Stimulated activated CD8-positive, alpha-beta memory T cell treated with anti-CD3 and anti-CD28 coated beads, Interleukin-7, amount 100 ng/mL, for 1 hour (primary cell): ENCODE measurements around the gene GRM3.

Experiments used
- DNase-seq, 2 donors: peaks; one replicate each; pipeline ENCODE4 v3.0.0-alpha.2; 2020; ENCODE audit warnings: low read depth in 2 of 2

GRM3 gene

DNA sequence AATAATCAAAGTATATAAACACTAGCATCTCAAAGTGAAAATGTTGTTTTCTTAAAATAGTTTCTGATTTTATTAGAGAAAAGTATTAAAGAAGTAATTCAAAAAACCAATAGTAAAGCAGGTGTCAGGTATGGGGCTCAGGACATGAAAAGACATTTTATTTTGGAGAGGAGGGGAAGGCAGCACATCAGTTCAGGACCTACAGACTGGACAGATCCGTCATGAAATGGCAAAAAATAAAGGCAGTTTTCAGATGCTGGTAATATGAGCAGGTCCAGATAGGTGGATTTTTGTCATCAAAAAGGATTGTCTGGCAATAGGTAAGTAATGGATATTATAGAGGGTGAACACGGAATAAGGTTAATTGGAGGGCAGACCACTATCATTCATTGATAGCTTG, 49.0 kb downstream of the GRM3 start:
- DNase-seq, result no peak

DNA sequence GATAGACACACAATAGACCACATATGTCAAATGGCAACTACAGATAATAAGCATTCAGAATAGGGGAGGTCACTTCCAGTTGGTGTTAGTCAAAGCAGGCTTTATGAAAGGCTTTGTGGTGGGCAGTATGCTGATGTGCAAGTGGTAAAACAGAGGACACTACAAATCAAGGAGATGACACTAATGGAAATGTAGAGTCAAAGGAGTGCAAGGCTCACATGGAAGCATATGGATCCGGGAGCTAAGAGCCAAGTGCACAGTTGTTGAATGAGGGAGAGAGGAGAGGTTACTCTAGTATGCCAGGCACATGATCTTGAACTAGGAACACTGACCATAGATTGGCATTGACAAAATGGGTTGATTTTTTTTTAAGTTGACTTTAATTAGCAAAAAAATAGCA, 62.7 kb downstream of the GRM3 start:
- DNase-seq, result no peak

DNA sequence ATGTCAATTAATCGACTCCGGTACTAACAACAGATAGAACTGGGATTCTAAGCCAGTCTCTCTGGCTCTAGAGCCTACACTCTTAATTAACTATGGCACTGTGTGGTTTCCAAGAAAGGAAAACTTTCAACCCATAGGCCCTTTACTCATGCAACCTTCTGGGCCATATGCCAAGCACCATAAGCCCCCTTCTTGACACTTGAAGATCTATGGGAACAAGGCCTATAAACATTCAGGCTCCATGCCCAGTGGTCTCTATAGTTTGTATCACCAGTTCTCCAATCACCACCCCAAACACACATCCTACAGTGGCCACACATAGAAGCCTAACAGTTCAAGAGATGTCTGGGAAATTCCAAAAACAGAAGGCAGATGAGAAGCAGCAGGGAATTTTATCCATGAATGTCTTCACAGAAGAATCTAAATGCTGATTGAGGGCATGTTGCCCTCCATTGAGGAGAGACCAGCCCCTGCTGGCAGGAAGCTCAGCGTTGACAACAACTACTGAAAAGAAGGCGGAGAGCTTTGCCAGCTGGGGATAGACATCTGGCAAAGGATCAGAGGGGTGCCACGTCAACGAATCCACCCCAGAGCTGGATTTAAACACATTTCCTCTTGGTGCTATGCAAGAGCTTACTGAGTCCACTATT, 64.4 kb downstream of the GRM3 start:
- no peak for DNase-seq

DNA sequence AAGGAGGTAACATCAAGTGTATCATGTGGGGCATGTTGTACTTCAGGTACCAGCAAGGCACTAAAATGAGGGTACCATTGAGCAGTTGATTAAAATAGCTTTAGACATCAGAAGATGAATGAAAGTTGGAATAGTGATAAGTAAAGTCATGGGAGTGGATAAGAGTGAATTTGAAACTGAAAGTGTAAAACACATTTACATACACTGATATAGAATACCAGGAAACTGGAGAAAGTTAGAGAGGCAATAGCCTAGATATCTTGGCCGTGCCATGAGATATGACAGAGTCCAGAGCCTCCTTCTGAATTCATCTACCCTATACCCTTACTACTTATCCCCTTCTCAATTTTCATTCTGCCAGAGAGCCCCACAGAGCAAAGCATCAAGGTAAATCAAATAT, 76.6 kb downstream of the GRM3 start:
- no peak for DNase-seq

DNA sequence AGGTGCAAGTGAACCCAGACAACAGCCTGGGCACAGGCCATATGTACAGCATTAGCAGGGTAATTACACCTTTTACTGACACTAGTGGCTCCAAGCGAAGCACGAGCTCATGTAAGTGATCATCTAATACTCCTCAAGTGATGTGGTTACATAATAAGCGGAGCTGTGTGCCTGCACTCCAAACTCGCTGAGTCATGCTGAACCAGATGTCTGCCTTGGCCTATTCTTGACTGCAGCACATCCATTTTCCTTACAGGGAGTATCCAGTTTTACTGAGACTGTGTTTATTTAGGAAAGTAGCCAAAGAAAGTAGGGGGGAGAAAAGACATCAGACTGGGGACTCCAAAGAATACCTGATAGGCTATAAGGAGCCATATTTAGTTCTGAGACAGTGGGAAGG, 90.1 kb downstream of the GRM3 start:
- DNase-seq, result no peak

DNA sequence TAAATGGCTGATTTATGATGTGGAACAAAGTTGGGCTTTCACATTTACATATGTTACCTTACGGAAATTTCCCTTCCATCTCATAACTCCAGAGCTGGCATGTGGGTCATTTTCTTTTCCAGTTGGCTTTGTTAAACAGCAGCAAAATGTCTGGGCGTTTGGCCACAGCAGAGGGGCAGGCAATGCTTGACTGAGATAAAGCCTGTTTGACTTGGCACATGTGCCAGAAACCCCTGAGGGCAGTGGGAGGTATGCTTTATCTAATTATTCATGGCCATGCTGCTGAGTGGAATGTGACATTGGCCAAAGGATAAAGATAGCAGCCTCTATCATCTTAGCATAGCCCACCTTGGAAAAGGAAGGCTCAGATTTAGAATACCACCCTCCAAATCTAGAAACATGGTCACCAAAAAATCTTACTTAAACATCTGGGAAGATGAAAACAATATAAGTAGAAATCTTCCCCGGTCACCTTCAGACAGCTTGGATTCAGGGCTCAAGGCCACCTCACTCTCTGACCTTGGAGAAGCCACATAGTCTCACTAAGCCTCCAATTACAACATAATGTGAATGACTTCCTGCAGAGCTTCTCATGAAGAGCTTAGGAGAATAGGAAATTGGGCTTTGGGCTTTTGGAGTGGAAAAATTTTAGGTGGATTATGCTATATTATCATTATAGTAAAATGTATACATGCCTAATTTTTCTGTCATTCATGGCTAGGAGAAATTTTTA, 101.5 kb downstream of the GRM3 start:
- no peak for DNase-seq

DNA sequence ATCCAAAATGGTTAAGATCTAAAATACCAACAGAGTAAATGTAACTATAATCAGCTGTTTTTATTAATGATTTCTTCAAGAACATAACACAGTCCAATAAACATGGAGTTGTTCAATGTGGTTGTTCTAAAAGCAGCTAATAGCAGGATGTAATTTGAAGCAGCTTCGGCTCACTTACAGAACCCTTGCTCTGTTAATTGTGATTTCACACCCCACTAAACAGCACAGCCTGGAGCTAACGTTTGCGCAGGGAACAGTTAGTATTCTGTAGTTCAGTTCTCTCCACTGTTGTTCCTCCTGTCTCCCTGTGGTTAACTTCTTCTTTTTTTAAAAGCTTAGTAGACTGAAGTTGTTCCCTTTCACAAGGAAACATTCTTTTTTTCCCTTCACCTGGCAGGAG, 104.0 kb downstream of the GRM3 start:
- no peak for DNase-seq

DNA sequence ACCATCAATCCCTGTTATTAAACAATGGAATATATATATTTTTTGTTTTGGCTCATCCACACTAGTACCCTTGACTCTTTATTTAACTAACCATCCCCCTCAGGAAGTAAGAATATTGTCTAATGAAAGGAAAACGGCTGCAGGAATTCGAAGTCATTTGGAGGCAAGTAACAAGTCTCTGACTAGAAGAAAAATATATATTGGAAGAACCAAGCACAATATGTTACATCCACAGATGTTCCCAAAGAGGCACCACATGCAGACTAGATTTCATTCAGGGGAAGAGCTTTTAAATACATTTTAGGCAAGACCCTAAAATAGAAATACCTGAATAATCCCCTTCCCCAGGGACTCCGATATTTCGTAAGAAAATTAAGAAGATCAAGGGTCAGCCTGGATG, 104.5 kb downstream of the GRM3 start:
- no peak for DNase-seq

DNA sequence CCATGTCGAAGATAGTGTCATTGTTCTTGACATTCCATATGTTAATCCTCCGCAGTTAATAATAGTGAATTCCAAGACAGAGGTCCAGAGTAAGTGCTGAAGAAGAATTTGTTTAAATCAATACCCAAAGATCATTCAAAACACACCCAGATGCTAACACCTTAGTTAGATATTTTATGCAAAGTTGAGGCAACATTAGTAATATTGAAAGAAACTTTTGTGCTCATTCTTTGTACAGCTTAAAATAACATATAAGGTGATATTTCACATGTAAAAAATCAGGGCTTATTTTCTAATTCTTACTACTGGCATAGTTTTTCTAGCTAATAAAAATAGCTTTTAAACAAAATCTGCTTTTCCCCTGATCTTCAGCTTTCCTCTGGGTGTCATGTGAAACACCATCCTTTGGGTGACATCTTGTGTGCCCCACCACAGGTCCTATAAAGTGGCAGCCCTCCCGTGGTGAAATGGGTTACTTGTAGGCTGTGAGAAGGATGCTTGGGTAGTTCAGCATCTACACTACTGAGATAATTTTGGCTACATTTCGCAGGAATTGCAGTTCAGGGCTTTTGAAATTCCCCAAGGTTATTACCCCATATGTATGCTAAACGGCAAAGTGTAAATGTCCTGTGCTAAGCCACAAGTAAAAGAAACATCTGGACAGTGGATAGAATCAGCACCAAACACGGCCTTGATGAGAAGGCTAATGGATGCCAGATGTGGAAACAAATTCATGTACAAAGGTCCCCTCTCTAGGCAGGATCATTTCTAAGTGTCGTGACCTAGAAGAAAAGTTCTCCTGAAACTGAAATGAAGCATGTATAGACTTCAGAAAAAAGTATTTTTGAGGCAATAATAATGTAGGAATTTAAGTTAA, 105.4 kb downstream of the GRM3 start:
- no peak for DNase-seq

DNA sequence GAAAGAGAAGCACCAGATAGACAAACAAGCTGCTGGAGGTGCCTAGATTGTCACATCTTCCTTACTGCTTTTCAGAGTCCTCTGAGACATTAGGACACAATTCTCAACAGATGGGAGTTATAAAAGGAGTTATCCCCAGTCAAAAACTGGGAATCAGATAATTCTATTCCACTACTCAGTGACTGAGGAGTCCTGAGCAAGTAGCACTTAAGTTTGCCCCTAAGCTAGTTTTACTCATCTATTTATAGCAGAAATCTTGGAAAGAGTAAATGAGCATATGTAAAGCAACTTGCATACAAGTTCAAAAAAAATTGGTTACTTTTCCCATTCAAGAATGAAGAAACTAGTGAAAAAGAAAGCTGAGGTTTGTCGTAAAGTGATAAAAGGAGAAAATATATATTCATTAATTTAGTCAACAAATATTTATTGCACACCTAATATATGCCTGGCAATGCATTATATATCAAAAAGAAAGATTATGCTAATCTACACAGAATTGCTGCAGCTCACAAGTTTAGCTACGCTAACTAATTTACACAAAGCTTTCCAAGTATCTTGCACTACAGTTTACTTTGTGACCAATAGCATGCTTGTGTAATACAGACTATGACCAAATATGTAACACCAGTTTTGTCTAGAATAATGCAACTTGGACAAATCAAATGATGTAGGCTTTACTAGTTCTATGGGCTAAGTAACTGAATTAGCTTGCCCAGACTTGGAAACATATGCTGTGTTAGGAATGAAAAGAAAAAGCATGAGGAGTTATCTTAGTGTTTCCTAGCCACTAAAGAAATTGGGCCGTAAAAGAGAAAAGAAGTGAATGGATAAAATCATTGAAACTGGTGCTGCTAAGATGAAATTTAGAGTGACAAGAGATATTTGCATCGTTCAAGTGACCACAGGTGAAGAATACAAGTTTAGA, 106.3 kb downstream of the GRM3 start:
- no peak for DNase-seq

DNA sequence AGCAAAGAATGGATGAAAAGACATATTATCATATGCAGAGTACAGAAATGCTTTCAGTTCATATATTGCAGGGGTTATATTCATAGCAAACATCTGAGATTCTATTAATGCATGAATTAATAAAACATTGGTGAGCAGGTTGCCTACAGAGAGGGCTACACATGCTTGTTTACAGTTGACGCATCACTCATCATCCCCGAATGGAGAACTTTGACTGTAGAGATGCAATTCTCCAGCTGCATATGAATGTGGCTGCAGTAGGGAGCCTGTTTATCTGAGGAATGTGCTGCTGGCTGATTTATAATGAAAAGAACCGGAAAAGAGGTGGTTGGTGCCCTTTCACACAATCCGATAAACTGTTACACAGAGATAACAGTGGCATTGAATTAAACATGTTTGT, 116.5 kb downstream of the GRM3 start:
- DNase-seq, result no peak

DNA sequence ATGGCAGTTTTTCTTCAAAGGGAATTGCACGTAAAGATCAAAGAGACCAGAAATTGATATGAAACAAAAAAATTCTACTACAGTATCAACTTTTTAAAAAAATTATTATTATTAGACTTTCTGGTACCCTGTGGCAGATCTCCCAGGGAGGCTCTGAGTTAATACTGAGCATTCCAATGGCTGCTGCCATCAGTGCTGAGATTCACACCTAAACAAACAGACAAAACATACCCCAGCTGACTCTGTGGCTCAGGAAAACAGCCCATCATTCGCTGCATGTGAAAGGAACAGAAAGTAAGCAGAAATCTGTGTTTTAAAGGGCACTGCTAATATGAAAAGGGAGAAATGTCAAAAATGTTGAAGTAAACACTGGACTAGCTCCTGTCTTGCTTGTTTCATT, 118.4 kb downstream of the GRM3 start:
- DNase-seq, result no peak

DNA sequence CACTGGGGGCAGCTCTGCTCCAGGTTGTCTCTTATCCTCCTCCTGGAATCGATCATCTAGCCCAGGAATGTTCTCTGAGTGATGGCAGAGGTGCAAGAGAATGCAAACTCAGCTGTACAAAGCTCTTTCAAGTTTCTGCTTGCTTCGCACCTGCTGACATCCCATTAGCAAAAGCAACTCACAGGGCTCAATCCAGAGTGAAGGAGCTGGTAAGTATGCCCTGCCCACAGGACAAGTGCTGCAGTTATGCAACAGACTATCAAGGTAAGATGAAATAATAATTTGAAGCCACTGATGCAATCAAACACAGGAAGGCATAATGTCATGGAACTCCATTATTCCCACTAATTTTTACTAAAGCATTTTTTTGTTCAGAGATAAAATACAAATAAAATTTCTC, 122.2 kb downstream of the GRM3 start:
- no peak for DNase-seq

DNA sequence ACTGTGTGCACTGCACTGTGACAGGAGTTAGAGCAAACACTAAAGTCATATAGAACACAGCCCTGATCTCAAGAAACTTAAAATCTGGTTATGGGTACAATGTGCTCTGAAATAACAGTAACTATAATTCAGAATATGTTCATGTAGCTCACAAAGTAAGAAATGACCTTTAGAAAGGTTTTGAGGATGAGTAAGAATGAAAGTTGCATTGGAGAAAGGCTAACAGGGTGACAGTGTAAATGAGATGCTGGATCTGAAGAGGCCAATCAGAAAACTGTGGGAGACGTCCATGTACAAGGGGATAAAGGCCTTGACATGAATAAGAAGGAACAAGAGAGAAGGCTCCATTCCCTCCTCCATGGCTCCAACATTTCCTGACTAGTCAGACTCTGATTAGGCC, 124.7 kb downstream of the GRM3 start:
- no peak for DNase-seq

DNA sequence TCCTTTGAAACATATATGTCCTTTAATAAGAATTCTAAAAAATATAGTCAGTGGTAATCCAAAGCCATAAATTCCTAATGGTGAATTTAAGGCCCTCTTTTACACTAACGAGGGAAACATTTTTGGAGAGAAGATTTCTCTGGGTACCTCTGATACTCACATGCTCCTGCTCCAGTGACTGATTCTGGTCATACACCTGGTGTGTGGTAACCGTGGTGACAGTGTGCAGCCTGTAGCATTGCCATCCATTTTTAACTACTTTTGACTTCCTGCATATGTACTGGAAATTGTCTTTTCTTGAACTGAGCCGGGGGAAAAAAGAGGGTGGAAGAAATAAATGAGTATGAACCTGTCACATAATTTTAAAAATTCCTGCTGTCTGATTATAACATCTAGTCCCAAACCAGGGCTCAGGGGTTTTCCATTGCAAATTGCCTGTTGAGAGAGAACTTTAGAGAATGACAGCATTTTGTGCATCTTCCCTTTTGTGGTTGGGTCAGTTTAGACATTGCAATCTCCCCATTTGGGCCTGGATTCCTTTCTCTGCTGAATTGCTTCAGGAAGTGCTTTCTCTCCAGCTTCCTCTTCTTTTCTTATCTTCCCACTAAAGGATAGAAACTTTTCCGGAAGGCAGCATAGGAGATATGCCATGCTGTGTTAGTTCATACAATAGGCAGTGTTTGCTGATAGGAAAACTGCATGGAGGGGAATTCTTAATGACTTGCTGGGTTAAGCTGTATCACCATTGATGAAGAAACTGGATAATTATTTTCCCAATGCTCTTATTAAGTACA, 125.5 kb downstream of the GRM3 start:
- DNase-seq, result no peak

DNA sequence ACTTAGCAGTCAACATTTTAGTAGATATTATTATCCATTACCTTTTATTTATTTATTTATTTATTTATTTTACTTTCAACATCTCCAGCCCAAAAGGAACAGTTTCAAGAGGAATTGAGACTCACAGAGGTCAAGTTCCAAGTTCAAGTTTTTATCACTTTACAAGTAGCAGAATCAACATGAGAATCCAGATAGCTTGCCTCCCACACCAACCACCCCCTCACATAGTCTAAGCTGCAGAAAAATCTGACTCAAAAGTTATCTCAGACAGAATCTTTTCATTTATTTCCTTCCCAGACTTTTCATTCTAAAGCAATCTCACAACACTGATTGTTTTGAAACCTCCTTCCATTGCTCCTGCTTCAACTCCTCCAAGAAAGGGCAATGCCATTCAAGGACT, 129.6 kb downstream of the GRM3 start:
- DNase-seq, result no peak

DNA sequence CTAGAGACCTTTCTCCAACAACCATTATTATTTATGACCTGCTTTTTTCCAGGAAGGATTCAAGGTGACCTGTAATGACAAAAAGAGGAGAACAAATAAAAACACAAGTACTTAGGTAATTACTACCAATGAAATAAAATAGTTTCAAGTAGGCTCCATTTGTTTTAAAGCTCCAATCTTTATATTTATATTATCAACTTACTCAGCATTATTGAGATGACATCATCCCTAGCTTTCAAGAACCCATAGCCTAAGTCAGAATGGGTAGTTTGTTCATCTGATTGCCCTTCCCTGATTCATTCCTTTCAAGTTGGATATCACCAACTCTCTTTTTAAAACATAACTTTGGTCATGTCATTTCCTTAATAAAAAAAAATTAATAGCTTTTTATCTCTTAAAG, 131.5 kb downstream of the GRM3 start:
- no peak for DNase-seq

DNA sequence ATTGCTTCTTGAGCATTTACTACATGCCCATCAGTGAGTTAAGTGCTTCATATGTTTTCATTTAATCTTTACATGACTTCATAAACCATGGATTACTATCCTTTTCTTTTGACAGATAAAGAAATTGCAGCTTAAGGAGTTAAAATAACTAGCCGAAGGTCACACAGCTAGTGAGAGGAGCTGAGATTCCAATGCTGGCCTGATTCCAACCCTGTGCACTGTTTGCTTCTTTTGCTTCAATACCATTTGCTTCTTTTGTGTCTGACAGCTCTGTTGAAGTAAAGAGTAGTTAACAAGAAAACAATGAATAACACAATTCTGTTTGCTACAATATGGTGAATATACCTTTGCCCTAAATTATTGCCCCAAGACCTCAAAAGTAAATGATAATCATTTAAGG, 132.4 kb downstream of the GRM3 start:
- no peak for DNase-seq

DNA sequence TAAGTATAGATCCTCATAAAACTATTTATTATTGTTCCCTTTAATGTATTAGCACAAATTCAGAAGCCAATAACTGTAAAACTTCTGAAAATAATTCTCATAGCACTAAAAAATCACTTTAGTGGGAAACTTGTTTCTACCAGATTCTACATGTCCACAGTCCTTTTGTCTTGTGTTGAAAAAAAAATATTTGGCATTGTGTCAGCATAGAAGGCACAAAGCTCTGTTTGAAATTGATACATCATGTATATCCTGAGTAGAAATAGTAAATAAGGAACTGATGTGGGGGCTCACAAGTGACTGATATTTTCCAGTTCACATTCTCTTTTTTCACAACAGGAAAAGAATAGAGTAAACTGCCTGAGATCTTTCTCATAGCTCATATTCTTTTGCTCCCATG, 134.6 kb downstream of the GRM3 start:
- no peak for DNase-seq

DNA sequence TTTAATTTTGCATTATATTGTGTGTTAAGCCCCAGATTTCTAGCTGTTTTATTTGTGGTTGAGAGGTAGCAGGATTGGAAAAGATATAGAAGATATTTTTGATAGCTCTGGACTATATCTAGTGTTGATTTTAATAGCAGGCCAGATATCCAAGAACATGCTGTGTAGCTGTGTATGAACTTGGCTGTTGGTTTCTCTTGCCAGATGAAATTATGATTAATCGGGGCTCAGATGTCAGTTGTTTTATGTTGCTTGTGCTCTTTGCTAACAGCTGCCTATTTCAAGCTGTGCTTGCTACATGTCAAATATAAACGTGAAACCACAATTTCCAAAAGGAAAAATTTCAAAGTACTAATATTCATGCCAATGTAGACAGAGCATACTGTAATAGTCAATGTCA, 141.1 kb downstream of the GRM3 start:
- no peak for DNase-seq

DNA sequence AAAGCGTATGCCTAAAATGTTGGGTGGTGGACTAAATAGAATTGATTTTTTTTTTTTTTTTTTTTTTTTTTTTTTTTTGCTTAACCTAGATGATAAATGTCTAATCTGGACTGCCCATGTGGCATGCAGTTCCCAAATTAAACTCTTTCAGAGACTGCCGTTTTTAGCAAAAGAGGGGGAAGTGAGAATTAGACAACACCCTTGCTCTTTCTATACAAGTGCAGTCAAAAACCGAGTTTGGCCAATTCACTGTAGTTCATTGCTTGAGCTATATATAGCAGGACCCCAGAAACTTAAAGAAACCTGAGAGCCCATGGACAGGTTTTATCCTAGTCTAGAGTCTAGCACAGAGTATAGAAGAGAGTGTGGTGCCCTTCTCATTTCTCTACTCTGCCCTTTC, 141.9 kb downstream of the GRM3 start:
- DNase-seq, result no peak
